Mesothelial cell of epicardium (in vitro differentiated cells): Measurements from ENCODE around the gene ATP13A1. TPM values are rescaled to one million over a fixed set of nuclear protein-coding genes. Genes with fewer than 3 reads are reported as not detected.

Experiments
- DNase-seq, 2 experiments: peaks; one replicate each; pipeline ENCODE4 v3.0.0; 2021; ENCODE audit warnings: low spot score in 2 of 2; ENCODE audit not compliant: unreplicated experiment in 2 of 2
- H3K27ac Mint-ChIP-seq: 2 replicates; pipeline ENCODE4 v1.8.0; 2021; ENCODE audit warnings: mixed read lengths
- H3K27me3 Mint-ChIP-seq: 2 replicates; pipeline ENCODE4 v1.8.0; 2021; ENCODE audit warnings: low read depth, mixed read lengths
- H3K36me3 Mint-ChIP-seq: 2 replicates; pipeline ENCODE4 v1.8.0; 2021; ENCODE audit warnings: mixed read lengths
- H3K4me1 Mint-ChIP-seq: 2 replicates; pipeline ENCODE4 v1.8.0; 2021; ENCODE audit warnings: mixed read lengths
- H3K4me3 Mint-ChIP-seq: 2 replicates; pipeline ENCODE4 v1.8.0; 2021; ENCODE audit warnings: mild to moderate bottlenecking, moderate library complexity, mixed read lengths
- H3K9me3 Mint-ChIP-seq: 2 replicates; pipeline ENCODE4 v1.8.0; 2021; ENCODE audit warnings: mixed read lengths
- CTCF ChIP-seq: fragments of 200-600 bp; sonication (generic); IDR thresholded peaks from one replicate; pipeline ENCODE4 v1.5.0; 2021; ENCODE audit warnings: antibody characterized with exemption; ENCODE audit not compliant: unreplicated experiment
- total RNA-seq: library from RNA; stranded (reverse); gene quantifications from 3 replicates; pipeline ENCODE4 v1.2.1, GENCODE V29; 2021

The ATP13A1 gene
- total RNA-seq, 1 donor from 2014 or later, result 88.3 TPM

DNA sequence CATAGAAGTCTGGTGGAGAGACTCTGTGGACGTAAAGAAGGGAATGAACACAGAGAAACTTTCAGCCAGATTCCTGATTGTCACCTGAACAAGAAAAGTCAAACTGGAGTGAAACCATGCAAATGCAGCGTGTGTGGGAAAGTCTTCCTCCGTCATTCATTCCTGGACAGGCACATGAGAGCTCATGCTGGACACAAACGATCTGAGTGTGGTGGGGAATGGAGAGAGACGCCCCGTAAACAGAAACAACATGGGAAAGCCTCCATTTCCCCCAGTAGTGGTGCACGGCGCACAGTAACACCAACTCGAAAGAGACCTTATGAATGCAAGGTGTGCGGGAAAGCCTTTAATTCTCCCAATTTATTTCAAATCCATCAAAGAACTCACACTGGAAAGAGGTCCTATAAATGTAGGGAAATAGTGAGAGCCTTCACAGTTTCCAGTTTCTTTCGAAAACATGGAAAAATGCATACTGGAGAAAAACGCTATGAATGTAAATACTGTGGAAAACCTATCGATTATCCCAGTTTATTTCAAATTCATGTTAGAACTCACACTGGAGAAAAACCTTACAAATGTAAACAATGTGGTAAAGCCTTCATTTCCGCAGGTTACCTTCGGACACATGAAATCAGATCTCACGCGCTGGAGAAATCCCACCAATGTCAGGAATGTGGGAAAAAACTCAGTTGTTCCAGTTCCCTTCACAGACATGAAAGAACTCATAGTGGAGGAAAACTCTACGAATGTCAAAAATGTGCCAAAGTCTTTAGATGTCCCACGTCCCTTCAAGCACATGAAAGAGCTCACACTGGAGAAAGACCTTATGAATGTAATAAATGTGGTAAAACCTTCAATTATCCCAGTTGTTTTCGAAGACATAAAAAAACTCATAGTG, 15.9 kb upstream of the ATP13A1 start:
- Mint-ChIP-seq H3K4me3 (no peak overlapping the region), H3K27ac (no peak overlapping the region), H3K27me3 (no peaks in the 10 kb centered on the region), H3K4me1 (no peaks in the 10 kb centered on the region), H3K36me3 (peaks cover 74% of the 10 kb centered on the region), H3K9me3 (peaks cover 57% of the 10 kb centered on the region)
- no peak for DNase-seq
- no peak for TF ChIP-seq CTCF

GRCh38 chr19:19677579-19677978, 14.1 kb upstream of the ATP13A1 start:
- Mint-ChIP-seq H3K9me3 (peaks cover 45% of the 10 kb centered on the region), H3K27me3 (no peaks in the 10 kb centered on the region), H3K4me1 (no peaks in the 10 kb centered on the region), H3K36me3 (peaks cover 65% of the 10 kb centered on the region), H3K27ac (no peak overlapping the region), H3K4me3 (no peak overlapping the region)
- TF ChIP-seq CTCF, result no peak
- DNase-seq, result no peak

GRCh38 chr19:19674315-19674714, 10.8 kb upstream of the ATP13A1 start:
- no peak overlapping the region for H3K27ac Mint-ChIP-seq
- no peak for DNase-seq
- peaks cover 47% of the 10 kb centered on the region for H3K36me3 Mint-ChIP-seq
- H3K9me3 Mint-ChIP-seq, result peaks cover 30% of the 10 kb centered on the region
- no peak overlapping the region for H3K4me3 Mint-ChIP-seq
- peaks cover 6% of the 10 kb centered on the region for H3K4me1 Mint-ChIP-seq
- no peak for TF ChIP-seq CTCF
- no peaks in the 10 kb centered on the region for H3K27me3 Mint-ChIP-seq

- peaks cover 12% of the 10 kb centered on the region for H3K4me1 Mint-ChIP-seq
- no peak for DNase-seq
- H3K27me3 Mint-ChIP-seq, result no peaks in the 10 kb centered on the region
- H3K27ac Mint-ChIP-seq, result no peak overlapping the region
- peaks cover 19% of the 10 kb centered on the region for H3K9me3 Mint-ChIP-seq
- no peak for TF ChIP-seq CTCF
- no peak overlapping the region for H3K4me3 Mint-ChIP-seq
- peaks cover 32% of the 10 kb centered on the region for H3K36me3 Mint-ChIP-seq
These were observed 9.3 kb upstream of the ATP13A1 start for GRCh38 chr19:19672816-19673215.

GRCh38 chr19:19670070-19670551, 6.6 kb upstream of the ATP13A1 start:
- no peak for TF ChIP-seq CTCF
- H3K4me1 Mint-ChIP-seq, result peaks cover 12% of the 10 kb centered on the region
- H3K27me3 Mint-ChIP-seq, result no peaks in the 10 kb centered on the region
- peak overlapping the region; percentile 87 for H3K4me3 Mint-ChIP-seq
- DNase-seq, result no peak
- peak overlapping the region; percentile 30 for H3K27ac Mint-ChIP-seq
- peaks cover 3% of the 10 kb centered on the region for H3K9me3 Mint-ChIP-seq
- peaks cover 8% of the 10 kb centered on the region for H3K36me3 Mint-ChIP-seq
